GM21526 (cell line): Measurements from ENCODE around the gene TPPP2.
"Not testable (repeated sequence)": the region's sequence is repeated elsewhere in the genome, so short reads cannot be mapped to it uniquely, and the experiment has no call there.

ENCODE experiments used
- ATAC-seq: cut with Tn5 transposase; IDR thresholded peaks from one replicate; pipeline ENCODE4 v1.9.1; 2021; ENCODE audit warnings: moderate library complexity; ENCODE audit not compliant: unreplicated experiment, low FRiP score

Gene TPPP2

DNA sequence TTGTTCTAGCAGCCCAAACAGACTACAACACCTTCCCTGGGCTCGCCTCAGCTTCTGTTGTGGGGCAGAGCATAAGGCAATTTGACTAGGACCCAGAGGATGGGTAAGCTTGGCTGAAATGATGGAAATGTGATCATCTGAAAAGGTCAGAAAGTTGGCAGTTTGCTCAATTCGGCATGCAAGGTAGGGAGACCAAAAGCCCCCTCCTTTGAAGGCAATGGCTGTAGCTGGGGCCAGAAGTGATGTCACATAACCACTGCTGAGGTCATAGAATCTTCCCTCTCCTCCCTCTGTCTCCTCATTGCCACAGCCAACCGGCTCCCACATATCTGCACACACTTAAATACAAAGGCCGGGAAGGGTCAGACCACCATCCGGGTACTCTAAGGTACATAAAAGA, at the start of gene TPPP2:
TPPP2 (plus strand) TSS at position 301 of the 400 bp plus-strand sequence. CDS start 365 bp downstream, outside the sequence.
- no peak for ATAC-seq

DNA sequence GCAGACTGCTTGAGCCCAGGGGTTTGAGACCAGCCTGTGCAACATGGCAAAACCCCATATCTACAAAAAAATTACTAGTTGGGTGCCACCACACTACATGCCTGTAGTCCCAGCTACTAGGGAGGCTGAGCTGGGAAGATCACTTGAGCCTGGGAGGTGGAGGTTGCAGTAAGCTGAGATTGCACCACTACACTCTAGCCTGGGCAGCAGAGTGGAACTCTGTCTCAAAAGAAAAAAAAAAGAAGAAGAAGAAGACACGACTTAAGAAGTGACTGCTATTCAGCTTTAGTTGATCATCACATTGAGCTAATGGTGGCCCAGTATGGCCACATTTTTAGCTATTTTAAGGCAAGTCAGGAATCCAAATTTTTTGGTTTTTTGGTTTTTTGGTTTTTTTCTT, 49.1 kb upstream of the TPPP2 start:
- no peak for ATAC-seq

DNA sequence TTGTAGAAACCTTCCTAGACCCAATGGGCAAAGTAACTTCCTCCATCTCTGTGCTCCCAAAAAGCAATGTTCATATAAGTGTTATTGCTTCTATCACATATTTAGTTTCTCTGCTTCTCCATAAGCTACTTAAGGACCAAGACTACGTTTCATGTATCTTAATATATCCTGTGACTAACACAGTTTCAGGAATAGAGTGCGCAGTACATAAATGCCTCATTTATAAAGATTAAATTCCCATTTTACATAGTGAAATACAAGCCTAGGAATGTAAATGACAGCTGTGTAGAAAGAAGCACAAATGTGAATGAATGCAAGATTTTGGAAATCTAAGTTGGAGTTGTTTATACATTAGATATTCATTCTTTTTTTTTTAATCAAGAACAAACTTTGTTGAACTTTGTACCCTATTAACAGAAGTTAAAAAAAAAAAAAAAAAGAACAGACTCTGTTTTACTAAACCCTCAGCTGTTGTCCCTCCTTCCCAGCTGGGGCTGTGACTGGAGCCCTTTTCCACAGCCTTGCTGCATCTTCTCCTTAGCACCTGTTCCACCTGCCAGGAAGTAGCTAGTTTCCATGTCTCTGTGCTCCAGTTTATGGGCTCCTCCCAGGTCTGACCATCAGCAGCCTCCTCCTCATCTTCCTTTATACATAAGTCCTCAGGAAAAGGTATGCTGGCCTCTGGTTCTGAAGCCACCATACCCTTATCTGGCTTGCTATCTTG, 47.2 kb upstream of the TPPP2 start:
- ATAC-seq = no peak

DNA sequence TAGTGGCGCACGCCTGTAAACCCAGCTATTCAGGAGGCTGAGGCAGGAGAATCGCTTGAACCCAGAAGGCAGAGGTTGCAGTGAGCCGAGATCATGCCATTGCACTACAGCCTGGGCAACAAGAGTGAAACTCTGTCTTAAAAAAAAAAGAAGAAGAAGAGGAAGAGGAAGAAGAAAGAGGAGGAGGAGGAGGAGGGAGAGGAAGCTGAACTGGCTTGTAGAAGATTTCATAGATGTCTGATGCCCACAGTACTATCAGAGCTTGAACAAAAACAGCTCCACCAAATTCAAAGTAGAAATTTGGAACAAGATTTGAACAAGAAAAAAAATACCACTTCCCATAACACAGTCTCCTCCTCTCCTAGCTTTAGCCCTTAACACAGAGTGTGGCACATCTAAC, 44.4 kb upstream of the TPPP2 start:
- not testable (repeated sequence) for ATAC-seq

GRCh38 chr14:20986811-20987210, 43.2 kb upstream of the TPPP2 start:
- no peak for ATAC-seq

DNA sequence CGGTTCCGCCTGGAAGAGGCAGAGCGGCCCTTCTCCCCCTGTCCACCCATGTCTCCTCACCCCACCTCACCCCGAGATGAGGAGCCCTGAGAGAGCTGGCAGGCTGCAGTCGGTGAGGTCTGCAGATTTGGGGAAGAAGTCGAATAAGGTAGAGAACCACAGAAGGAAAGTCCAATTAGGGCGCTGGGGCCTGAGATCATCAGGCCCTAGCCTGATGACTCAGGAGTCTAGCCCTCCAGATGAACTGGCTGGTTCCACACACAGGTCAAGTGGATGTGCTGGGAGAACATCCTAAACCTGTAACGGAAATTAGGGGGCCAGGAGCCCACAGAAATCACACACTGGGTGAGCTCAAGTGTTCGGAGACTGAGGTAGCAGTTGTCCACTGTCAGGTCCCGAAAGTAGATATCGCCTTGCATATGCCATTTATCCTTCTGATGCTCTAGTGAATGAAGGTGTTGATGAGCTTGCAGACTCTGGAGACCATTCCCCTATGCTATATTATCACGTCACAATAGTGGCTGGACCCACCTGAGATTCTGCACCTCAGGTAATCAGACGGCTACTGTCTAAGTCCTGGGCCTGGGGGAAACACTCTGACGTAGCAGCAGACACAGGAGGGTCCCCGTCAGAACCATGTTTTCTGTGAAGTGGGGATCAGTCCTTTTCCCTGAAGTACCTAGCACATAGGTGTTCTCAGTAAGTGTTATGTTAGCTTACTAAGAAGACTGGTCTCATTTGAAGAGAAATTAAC, 41.1 kb upstream of the TPPP2 start:
- ATAC-seq = no peak

- ATAC-seq = no peak
These were observed 40.6 kb upstream of the TPPP2 start for GRCh38 chr14:20989471-20989786.

- ATAC-seq = peak; percentile 88
These were observed 40.0 kb upstream of the TPPP2 start, which contains the start of gene METTL17 for GRCh38 chr14:20989787-20990600. Gene METTL17 (plus strand): TSS chr14:20989980. CDS start chr14:20990003, 23 bp downstream.

DNA sequence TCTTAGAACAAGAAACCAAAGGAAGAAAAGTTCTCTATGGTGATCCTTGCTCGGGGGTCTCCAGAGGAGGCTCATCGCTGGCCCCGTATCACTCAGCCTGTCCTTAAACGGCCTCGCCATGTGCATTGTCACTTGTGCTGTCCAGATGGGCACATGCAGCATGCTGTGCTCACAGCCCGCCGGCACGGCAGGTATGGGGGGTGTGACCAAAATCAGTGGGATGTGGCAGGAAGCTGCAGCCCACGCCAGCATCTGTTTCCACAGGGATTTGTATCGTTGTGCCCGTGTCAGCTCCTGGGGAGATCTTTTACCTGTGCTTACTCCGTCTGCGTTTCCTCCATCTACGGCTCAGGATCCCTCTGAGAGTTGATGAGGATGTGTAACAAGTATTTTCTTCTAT, 33.5 kb upstream of the TPPP2 start:
- ATAC-seq = no peak

GRCh38 chr14:20997115-20997514, 32.9 kb upstream of the TPPP2 start:
- no peak for ATAC-seq

DNA sequence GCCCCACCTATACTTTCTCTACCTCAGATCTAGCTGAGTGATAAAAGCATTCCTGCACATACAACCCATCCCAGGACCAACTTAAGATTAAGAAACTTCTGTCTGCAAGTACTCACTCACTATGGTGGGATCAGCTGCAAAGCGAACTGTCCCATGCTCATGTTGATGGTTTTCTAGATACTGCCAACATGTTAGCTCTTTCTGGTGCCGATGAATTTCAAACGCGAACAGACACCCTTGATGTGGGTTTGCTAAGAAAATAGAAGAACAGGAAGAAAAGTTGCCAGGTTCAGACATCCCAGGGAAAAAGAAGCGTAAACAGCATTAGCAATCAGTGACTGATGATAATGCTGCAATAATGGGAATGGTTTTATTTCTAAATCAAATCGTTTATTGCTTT, 32.5 kb upstream of the TPPP2 start:
- no peak for ATAC-seq

GRCh38 chr14:20998139-20998538, 31.9 kb upstream of the TPPP2 start:
- no peak for ATAC-seq

GRCh38 chr14:20998674-20999366, 31.2 kb upstream of the TPPP2 start, which contains the start of gene SLC39A2:
Gene SLC39A2 (plus strand): TSS chr14:20999293. CDS start chr14:20999447, 154 bp downstream.
- no peak for ATAC-seq

- no peak for ATAC-seq
These were observed 30.4 kb upstream of the TPPP2 start for GRCh38 chr14:20999591-20999990.

DNA sequence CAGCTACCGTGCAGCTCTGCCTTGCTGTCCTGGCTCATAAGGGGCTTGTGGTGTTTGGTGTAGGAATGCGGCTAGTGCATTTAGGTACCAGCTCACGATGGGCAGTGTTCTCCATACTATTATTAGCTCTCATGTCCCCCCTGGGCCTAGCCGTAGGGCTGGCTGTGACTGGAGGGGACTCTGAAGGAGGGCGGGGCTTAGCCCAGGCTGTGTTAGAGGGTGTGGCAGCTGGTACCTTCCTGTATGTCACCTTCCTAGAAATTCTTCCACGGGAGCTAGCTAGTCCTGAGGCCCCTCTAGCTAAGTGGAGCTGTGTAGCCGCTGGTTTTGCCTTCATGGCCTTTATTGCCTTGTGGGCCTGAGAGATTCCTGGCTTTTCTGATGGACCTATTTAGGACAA, 28.8 kb upstream of the TPPP2 start:
- no peak for ATAC-seq

GRCh38 chr14:21003788-21004346, 26.1 kb upstream of the TPPP2 start:
- ATAC-seq = no peak

DNA sequence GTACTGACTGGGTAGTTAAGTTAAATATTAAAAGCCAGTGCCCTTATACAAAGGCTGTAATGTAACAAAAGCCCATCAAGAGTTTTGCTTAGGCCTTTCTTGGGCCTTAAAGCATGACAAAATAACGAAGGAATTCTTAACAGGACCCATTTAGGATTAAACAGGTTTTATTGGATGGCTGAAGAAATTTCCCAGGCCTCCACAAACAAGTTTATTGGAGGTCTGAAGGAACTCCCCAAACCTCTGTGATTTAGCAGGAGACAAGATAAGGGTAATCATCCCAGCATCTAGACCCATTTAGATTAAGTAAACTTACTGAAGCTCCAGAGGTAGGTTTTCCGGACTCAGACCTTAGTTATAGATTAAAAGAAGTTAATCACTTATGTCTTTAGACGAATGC, 20.3 kb upstream of the TPPP2 start:
- not testable (repeated sequence) for ATAC-seq

DNA sequence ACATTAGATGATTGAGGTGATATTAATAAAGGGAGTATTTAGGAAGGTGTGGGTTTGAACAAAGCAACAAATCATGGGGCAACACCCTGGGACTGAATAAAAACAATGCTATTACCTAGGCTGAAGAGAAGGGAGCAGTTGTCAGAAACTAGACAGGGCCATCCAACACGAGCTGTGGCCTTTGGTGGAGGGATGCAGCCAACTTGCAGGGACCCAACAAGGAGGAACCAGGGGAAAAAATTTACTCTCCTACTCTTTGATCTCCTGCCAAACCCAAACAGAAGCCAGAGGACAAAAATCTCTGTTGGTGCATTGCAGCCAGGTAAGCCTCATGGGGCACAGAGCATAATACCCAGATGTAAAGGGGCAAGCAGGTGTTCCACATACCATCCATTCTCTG, 18.9 kb upstream of the TPPP2 start:
- ATAC-seq = no peak

- no peak for ATAC-seq
These were observed 15.2 kb upstream of the TPPP2 start for GRCh38 chr14:21014761-21015190.

DNA sequence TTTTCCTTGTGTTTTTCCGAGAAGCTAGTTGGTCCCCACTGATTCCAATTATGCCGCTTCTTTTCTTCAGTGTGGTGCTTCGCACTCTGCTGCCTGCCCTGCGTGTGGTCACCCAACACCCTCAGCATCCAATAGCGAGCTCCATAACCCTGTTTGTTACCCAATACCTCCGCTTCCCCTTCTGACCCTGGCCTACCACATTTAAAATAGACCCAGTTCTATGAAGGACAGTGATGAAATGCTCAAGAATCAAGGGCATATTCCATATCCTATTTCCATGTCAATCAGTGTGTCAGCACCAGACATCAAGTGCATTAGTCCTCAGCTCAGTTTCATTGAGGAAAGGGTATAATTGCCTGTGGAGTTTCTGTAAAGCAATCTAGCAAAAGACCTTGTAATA, 14.7 kb upstream of the TPPP2 start:
- no peak for ATAC-seq
